Activated CD8-positive, alpha-beta T cell treated with anti-CD3 and anti-CD28 coated beads for 36 hours (primary cell): ENCODE data around the gene ARHGAP26. TPM values are rescaled to one million over a fixed set of nuclear protein-coding genes. Genes with fewer than 3 reads are reported as not detected.
"Not testable (repeated sequence)": the region's sequence is repeated elsewhere in the genome, so short reads cannot be mapped to it uniquely, and the experiment has no call there.

Experiments used
- ATAC-seq: fragments of 200-7000 bp; cut with Tn5 transposase; one replicate; pipeline ENCODE4 v1.10.0; 2021; ENCODE audit warnings: mild to moderate bottlenecking, moderate library complexity
- CTCF ChIA-PET: fragments of 350-600 bp; sonication (Branson Sonifier 250); formaldehyde crosslinking; loops from one replicate; lab custom pipeline; 2021; ENCODE audit warnings: antibody characterized with exemption; lab: Charles Lee
- POLR2A ChIA-PET: fragments of 350-600 bp; sonication (Branson Sonifier 250); formaldehyde crosslinking; loops from one replicate; lab custom pipeline; 2021; ENCODE audit warnings: antibody characterized with exemption; lab: Charles Lee
- DNase-seq: peaks from one replicate; pipeline ENCODE4 v3.0.0-alpha.2; 2020
- H3K27ac Mint-ChIP-seq: one replicate; pipeline ENCODE4 v1.8.0; 2021; ENCODE audit warnings: mild to moderate bottlenecking, mixed read lengths
- H3K27me3 Mint-ChIP-seq: one replicate; pipeline ENCODE4 v1.8.0; 2021; ENCODE audit warnings: mixed read lengths
- H3K36me3 Mint-ChIP-seq: one replicate; pipeline ENCODE4 v1.8.0; 2021; ENCODE audit warnings: low read depth, mixed read lengths
- H3K4me1 Mint-ChIP-seq: one replicate; pipeline ENCODE4 v1.8.0; 2021; ENCODE audit warnings: low read depth, mixed read lengths
- H3K4me3 Mint-ChIP-seq: one replicate; pipeline ENCODE4 v1.8.0; 2021; ENCODE audit warnings: mild to moderate bottlenecking, moderate library complexity, mixed read lengths
- H3K9me3 Mint-ChIP-seq: one replicate; pipeline ENCODE4 v1.8.0; 2021; ENCODE audit warnings: mixed read lengths
- CTCF ChIP-seq: fragments of 200-600 bp; IDR thresholded peaks from one replicate; pipeline ENCODE4 v1.8.0; 2022; ENCODE audit warnings: antibody characterized with exemption, mild to moderate bottlenecking
- intact Hi-C: fragments of 100-400 bp; cut with micrococcal nuclease; formaldehyde crosslinking; loops from one replicate; pipeline ENCODE4 v1.10.0; 2022
- total RNA-seq, 2 experiments: library from RNA; stranded (reverse); gene quantifications; one replicate each; pipeline ENCODE4 v1.2.3, GENCODE V29; 2021

ARHGAP26 gene
- total RNA-seq, 2 experiments from 2014 or later: 12.7 to 18.0 TPM

DNA sequence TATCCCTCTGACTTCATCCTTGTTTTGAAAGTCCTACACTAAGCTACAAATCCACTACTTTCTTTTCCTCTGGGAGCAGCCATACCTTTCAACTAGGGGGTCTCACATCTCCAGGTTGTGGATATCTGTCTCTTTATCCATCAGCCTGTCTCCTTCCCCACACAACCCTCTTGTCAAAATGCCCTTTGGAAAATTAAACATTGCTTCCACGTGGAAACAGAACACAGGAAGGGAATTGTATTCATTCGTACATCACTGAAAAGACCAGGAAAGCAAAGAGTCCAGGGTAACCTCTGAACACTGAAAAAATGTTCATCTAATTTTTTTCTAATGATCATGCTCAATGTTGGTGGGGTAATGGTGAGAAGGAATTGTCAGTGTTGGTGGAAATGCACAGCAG lies 429.7 kb downstream of the ARHGAP26 start:
- DNase-seq: no peak
- CTCF ChIA-PET: no interaction called here
- Mint-ChIP-seq H3K36me3 (peaks cover 17% of the 10 kb centered on the region), H3K4me1 (peaks cover 18% of the 10 kb centered on the region), H3K9me3 (peaks cover 10% of the 10 kb centered on the region), H3K4me3 (no peak overlapping the region), H3K27ac (no peak overlapping the region), H3K27me3 (no peaks in the 10 kb centered on the region)
- no peak for ATAC-seq
- POLR2A ChIA-PET: interaction anchor here (0.9 kb wide), 1 partner anchor 136 kb away, joined by 3 read pairs; no protein-coding TSS in a partner anchor
- intact Hi-C loops: no loop called here
- no peak for TF ChIP-seq CTCF

GRCh38 chr5:143200781-143201398 lies 430.7 kb downstream of the ARHGAP26 start:
- no peak for TF ChIP-seq CTCF
- Mint-ChIP-seq H3K27ac (no peak overlapping the region), H3K27me3 (no peaks in the 10 kb centered on the region), H3K36me3 (peaks cover 17% of the 10 kb centered on the region), H3K4me3 (no peak overlapping the region), H3K4me1 (peaks cover 19% of the 10 kb centered on the region), H3K9me3 (peaks cover 10% of the 10 kb centered on the region)
- DNase-seq (no peak), ATAC-seq (peak; percentile 53)
- CTCF ChIA-PET: no interaction called here
- intact Hi-C loops: no loop called here
- POLR2A ChIA-PET: no interaction called here

- POLR2A ChIA-PET: interaction anchor here (0.6 kb wide), 1 partner anchor 203 kb away, joined by 4 read pairs; no protein-coding TSS in a partner anchor
Measured at GRCh38 chr5:143201589-143201988, 431.4 kb downstream of the ARHGAP26 start.

GRCh38 chr5:143203301-143203956 lies 433.3 kb downstream of the ARHGAP26 start:
- H3K27ac Mint-ChIP-seq, POLR2A ChIA-PET, H3K36me3 Mint-ChIP-seq, H3K9me3 Mint-ChIP-seq, H3K27me3 Mint-ChIP-seq, DNase-seq, intact Hi-C loops, H3K4me3 Mint-ChIP-seq, ATAC-seq, CTCF ChIA-PET: not testable (repeated sequence)
- peaks cover 22% of the 10 kb centered on the region for H3K4me1 Mint-ChIP-seq

More at GRCh38 chr5:143201589-143201988, 431.4 kb downstream of the ARHGAP26 start:
- H3K4me1 Mint-ChIP-seq: peaks cover 20% of the 10 kb centered on the region
- DNase-seq (no peak), ATAC-seq (no peak)
- H3K4me3 Mint-ChIP-seq: no peak overlapping the region
- CTCF ChIA-PET: no interaction called here
- no peak overlapping the region for H3K27ac Mint-ChIP-seq
- intact Hi-C loops: no loop called here
- no peak for TF ChIP-seq CTCF
- no peaks in the 10 kb centered on the region for H3K27me3 Mint-ChIP-seq
- H3K9me3 Mint-ChIP-seq: peaks cover 10% of the 10 kb centered on the region
- H3K36me3 Mint-ChIP-seq: peaks cover 16% of the 10 kb centered on the region

DNA sequence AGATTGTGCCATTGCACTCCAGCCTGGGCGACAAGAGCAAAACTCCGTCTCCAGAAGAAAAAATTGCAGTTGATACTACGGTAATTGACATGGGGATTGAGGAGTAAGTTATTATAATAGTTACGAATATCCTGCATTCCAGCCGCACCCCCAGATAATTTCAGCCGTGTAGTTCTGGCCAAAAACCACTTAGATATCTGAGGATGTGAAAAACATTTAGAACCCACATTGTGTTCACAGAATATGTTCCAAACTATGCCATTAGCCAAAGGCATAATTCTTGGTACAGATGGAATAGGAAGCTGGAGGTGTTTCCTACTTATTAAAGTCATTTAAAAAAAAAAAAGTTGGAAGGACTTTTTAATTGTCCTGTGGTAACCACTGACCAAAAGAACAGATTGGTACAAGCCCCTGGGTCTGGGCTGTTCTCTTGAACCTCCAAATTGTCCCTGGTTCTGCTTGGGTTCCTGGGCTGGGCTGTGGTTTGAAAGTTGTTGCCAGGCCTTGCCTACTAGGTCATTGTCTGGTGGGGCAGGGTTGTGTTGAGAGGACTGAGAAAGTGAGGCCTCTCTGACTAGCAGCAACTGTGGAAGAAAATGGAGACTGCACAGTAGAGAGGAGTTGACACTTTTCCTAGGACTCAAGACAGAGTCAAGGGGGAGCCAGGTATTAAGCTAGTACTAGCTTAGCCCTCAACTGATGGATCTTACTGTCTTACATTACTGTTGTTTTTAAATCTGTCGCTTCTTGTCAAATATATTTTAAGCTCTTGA lies 434.5 kb downstream of the ARHGAP26 start:
- intact Hi-C loops: no loop called here
- CTCF ChIA-PET: no interaction called here

More for the DNA sequence above, 434.5 kb downstream of the ARHGAP26 start:
- no peak for ATAC-seq
- no peak overlapping the region for H3K4me3 Mint-ChIP-seq
- no peaks in the 10 kb centered on the region for H3K9me3 Mint-ChIP-seq
- no peaks in the 10 kb centered on the region for H3K27me3 Mint-ChIP-seq
- peaks cover 7% of the 10 kb centered on the region for H3K36me3 Mint-ChIP-seq
- no peak for DNase-seq
- peaks cover 22% of the 10 kb centered on the region for H3K4me1 Mint-ChIP-seq
- H3K27ac Mint-ChIP-seq: no peak overlapping the region
- TF ChIP-seq CTCF: no peak
- POLR2A ChIA-PET: interaction anchor here (1.6 kb wide), 1 partner anchor 18 kb away, joined by 4 read pairs; no protein-coding TSS in a partner anchor
